Uterus (tissue), 2 donors: ENCODE measurements around the gene GLB1L.

ENCODE experiments used
- POLR2A ChIP-seq, 2 donors: fragments of 450-650 bp; IDR thresholded peaks; one replicate each; pipeline ENCODE4 v1.6.1; 2016; ENCODE audit warnings: antibody characterized with exemption in 2 of 2, mild to moderate bottlenecking in 1 of 2, moderate library complexity in 1 of 2
- TF ChIP-seq, protein P1 (sequence below), 4 experiments: fragments of 200-600 bp in 2 of 4; fragments of 450-650 bp in 2 of 4; sonication (generic) in 2 of 4; IDR thresholded peaks; one replicate each; pipeline ENCODE4 v1.5.1; 2016 to 2019; ENCODE audit warnings: antibody characterized with exemption in 4 of 4, mild to moderate bottlenecking in 2 of 4, moderate library complexity in 1 of 4

DNA sequence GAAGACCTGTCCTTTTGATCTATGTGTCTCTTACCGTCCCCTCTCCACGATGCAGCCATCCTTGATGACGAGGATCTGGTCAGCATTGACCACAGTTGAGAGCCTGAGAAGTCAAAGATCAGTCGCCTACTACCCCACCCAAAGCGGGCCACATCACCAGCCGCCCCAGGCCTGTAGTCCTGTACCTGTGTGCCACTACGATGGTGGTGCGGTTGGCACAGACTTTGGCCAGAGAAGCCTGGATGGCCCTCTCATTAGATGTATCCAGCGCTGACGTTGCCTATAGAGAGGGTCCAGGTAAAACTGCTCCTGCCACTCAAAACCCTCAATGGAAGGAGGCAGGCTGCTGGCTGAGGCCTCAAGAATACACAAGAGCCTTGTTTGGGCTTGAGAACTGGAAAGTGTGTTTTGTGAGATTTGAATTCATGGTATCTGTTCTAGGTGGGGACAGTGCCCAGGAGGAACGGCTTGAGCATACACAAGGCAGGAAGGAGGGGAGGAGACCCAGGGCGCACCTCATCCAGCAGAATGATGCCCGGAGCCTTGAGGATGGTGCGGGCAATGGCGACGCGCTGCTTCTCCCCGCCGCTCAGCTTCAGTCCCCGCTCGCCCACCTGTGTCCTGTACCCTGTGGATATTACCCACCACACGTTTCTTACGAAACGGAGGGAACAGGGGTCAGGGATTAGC is 34.9 kb downstream of the GLB1L start:
- TF ChIP-seq, protein P1, sequence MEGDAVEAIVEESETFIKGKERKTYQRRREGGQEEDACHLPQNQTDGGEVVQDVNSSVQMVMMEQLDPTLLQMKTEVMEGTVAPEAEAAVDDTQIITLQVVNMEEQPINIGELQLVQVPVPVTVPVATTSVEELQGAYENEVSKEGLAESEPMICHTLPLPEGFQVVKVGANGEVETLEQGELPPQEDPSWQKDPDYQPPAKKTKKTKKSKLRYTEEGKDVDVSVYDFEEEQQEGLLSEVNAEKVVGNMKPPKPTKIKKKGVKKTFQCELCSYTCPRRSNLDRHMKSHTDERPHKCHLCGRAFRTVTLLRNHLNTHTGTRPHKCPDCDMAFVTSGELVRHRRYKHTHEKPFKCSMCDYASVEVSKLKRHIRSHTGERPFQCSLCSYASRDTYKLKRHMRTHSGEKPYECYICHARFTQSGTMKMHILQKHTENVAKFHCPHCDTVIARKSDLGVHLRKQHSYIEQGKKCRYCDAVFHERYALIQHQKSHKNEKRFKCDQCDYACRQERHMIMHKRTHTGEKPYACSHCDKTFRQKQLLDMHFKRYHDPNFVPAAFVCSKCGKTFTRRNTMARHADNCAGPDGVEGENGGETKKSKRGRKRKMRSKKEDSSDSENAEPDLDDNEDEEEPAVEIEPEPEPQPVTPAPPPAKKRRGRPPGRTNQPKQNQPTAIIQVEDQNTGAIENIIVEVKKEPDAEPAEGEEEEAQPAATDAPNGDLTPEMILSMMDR (IDR thresholded peaks at IDR 0.05) = no peak
- no peak for TF ChIP-seq POLR2A (IDR thresholded peaks at IDR 0.05)
